Heart right ventricle (tissue), 16 donors: Measurements from ENCODE around the gene FAM234A. TPM values are rescaled to one million over a fixed set of nuclear protein-coding genes. Genes with fewer than 3 reads are reported as not detected.

Experiments
- ATAC-seq, 8 donors: fragments of 200-7000 bp; cut with Tn5 transposase; one replicate each; pipeline ENCODE4 v1.9.1; 2020; ENCODE audit warnings: mild to moderate bottlenecking in 8 of 8, moderate library complexity in 8 of 8, moderate number of reproducible peaks in 1 of 8
- DNase-seq, 2 donors: peaks; one replicate each; pipeline ENCODE4 v3.0.0-alpha.2; 2020
- H3K27ac ChIP-seq, 10 donors: fragments of 200-600 bp; sonication (generic) in 2 of 10; one replicate each; pipeline versions ENCODE4 v1.5.0 to v1.8.0; 2020 to 2022; ENCODE audit warnings: mild to moderate bottlenecking in 3 of 10
- H3K27me3 ChIP-seq, 7 donors: fragments of 200-600 bp; one replicate each; pipeline ENCODE4 v1.8.0; 2021 to 2022; ENCODE audit warnings: mild to moderate bottlenecking in 2 of 7
- H3K36me3 ChIP-seq, 9 donors: fragments of 200-600 bp; sonication (generic) in 1 of 9; one replicate each; pipeline versions ENCODE4 v1.5.0 to v1.8.0; 2020 to 2022; ENCODE audit warnings: mild to moderate bottlenecking in 2 of 9
- H3K4me1 ChIP-seq, 9 donors: fragments of 200-600 bp; sonication (generic) in 1 of 9; one replicate each; pipeline versions ENCODE4 v1.5.0 to v1.8.0; 2020 to 2022; ENCODE audit warnings: mild to moderate bottlenecking in 4 of 9
- H3K4me3 ChIP-seq, 10 donors: fragments of 200-600 bp; sonication (generic) in 2 of 10; one replicate each; pipeline versions ENCODE4 v1.5.0 to v1.8.0; 2020 to 2022; ENCODE audit warnings: mild to moderate bottlenecking in 7 of 10, moderate library complexity in 2 of 10
- H3K9me3 ChIP-seq, 11 donors: fragments of 200-600 bp in 10 of 11; sonication (generic) in 2 of 11; one replicate each; pipeline versions ENCODE4 v1.5.0 to v1.8.0; 2013 to 2022; ENCODE audit warnings: mild to moderate bottlenecking in 2 of 11, control low read depth in 1 of 11, moderate library complexity in 1 of 11
- whole genome bisulfite sequencing, 2 donors: extraction: QIAGEN DNeasy Blood & Tissue Kit; methylation state at CpG; one replicate each; pipeline ENCODE4 v1.1.7; 2013; ENCODE audit warnings: inconsistent platforms in 1 of 2; 5-methylcytosine and 5-hydroxymethylcytosine counted together
- intact Hi-C, 10 donors: fragments of 100-400 bp; cut with DNase I; formaldehyde crosslinking; loops; one replicate each; pipeline versions ENCODE4 v1.11.1 to v1.14.2; 2022
- polyA plus RNA-seq, 2 donors: library from polyadenylated mRNA; stranded (reverse); fragments of 200-250 nt; gene quantifications; one replicate each; pipeline ENCODE4 v1.2.3, GENCODE V29; 2013
- total RNA-seq, 10 donors: library from RNA; stranded (reverse); fragmentation: NEBNext Ultra II Directional in 3 of 10; extraction: Animal tissue kit (Norgen Biotek cat#: 25700) in 3 of 10; gene quantifications; one replicate each; pipeline versions ENCODE4 v1.2.1 to v1.2.4, GENCODE V29; 2021 to 2023
- TF ChIP-seq, protein P1 (sequence below), 9 donors: fragments of 200-600 bp; sonication (generic) in 2 of 9; IDR thresholded peaks; one replicate each; pipeline versions ENCODE4 v1.5.0 to v1.8.0; 2021 to 2022; ENCODE audit warnings: antibody characterized with exemption in 9 of 9, mild to moderate bottlenecking in 5 of 9, moderate library complexity in 1 of 9
- donor health status: Arrhythmogenic right ventricular cardiomyopathy.
- donor health status: ischemic (EF 13 %, LVEDD 7.1; RV severe dilation, severe dysfunction).
- donor health status: healthy with polysubstance abuse.
- donor health status: DM: no; HTN: yes; CAD: no.
- donor health status: DM: no; HTN: no; CAD: no.
- donor health status: ischemic (EF 25% LVEDD 6.9; RV normal size, moderate dysfunction).
- donor health status: ischemic (EF 25% LVEDD 5.7; RV mildly dilated, moderate dysfunction).
- donor health status: healthy.
- donor health status: DM: yes; HTN: yes; CAD: no.
- donor health status: Ischemic cardiomyopathy.
- donor health status: ischemic (EF 35%, LVEDD 5.7; RV mildly dilated, moderate dysfunction).
- donor health status: nonischemic (EF 11% LVEDD 7.7; RV severe dilation, severe dysfunction).
- donor health status: DM: yes; HTN: yes; CAD: no.
- donor health status: PGD.
- donor health status: ischemic (EF 29% LVEDD 5.4; RV normal size, mild dysfunction).
- donor health status: nonischemic (EF 23%, LVEDD 6.1; RV moderate dilation, normal function).

The FAM234A gene
- total and polyA plus RNA-seq, 12 donors = 70.5 to 200 (median 154) TPM

DNA sequence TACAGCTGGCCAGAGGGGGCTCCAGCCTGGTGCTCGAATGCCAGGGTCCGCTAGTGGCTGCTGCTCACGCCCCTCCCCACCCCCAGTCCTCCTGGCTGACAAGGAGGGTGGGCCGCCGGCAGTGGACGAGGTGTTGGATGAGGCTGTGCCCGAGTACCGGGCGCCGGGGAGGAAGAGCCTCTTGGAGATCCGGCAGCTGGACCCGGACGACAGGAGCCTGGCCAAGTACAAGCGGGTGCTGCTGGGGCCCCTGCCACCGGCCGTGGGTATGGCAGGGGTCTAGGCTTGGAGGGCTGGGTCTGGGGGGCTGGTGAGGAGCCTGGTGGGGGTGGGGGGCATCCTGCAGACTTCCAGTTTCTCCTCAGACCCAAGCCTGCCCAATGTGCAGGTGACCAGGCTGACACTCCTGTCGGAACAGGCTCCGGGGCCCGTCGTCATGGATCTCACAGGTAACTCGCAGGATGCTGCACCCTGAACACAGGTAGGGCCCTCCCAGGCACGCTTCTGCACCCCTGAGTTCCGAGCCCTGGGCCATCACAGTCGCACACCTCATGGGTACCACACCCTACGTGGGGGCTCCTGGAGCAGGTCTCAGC is 47.1 kb downstream of the FAM234A start:
- Histone ChIP-seq H3K36me3 (peaks cover 0 to 4% (median 0%) of the 10 kb centered on the region in 9 donors), H3K9me3 (no peaks in the 10 kb centered on the region), H3K4me3 (peak overlapping the region in 3 of 10 donors; percentile 3 to 53 (median 50)), H3K4me1 (peaks cover 0 to 20% (median 12%) of the 10 kb centered on the region in 9 donors), H3K27ac (no peak overlapping the region), H3K27me3 (peaks cover 0 to 41% (median 17%) of the 10 kb centered on the region in 7 donors)
- DNase-seq = no peak
- WGBS, 2 donors = 53 to 58% methylated on average over 22 to 25 of the region's 25 CpGs
- TF ChIP-seq, protein P1, sequence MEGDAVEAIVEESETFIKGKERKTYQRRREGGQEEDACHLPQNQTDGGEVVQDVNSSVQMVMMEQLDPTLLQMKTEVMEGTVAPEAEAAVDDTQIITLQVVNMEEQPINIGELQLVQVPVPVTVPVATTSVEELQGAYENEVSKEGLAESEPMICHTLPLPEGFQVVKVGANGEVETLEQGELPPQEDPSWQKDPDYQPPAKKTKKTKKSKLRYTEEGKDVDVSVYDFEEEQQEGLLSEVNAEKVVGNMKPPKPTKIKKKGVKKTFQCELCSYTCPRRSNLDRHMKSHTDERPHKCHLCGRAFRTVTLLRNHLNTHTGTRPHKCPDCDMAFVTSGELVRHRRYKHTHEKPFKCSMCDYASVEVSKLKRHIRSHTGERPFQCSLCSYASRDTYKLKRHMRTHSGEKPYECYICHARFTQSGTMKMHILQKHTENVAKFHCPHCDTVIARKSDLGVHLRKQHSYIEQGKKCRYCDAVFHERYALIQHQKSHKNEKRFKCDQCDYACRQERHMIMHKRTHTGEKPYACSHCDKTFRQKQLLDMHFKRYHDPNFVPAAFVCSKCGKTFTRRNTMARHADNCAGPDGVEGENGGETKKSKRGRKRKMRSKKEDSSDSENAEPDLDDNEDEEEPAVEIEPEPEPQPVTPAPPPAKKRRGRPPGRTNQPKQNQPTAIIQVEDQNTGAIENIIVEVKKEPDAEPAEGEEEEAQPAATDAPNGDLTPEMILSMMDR (IDR thresholded peaks at IDR 0.05) = no peak
- intact Hi-C loops = no loop called here
- no peak for ATAC-seq

GRCh38 chr16:282491-282890 is 47.9 kb downstream of the FAM234A start:
- ATAC-seq (no peak), DNase-seq (no peak)
- Histone ChIP-seq H3K36me3 (peaks cover 0 to 12% (median 0%) of the 10 kb centered on the region in 9 donors), H3K9me3 (no peaks in the 10 kb centered on the region), H3K27me3 (peaks cover 0 to 38% (median 17%) of the 10 kb centered on the region in 7 donors), H3K4me3 (no peak overlapping the region), H3K27ac (no peak overlapping the region), H3K4me1 (peaks cover 0 to 20% (median 12%) of the 10 kb centered on the region in 9 donors)
- intact Hi-C loops = no loop called here
- TF ChIP-seq, protein P1 (IDR thresholded peaks at IDR 0.05) = no peak
- 79 to 82% methylated on average over 19 to 22 of the region's 22 CpGs for WGBS, 2 donors

DNA sequence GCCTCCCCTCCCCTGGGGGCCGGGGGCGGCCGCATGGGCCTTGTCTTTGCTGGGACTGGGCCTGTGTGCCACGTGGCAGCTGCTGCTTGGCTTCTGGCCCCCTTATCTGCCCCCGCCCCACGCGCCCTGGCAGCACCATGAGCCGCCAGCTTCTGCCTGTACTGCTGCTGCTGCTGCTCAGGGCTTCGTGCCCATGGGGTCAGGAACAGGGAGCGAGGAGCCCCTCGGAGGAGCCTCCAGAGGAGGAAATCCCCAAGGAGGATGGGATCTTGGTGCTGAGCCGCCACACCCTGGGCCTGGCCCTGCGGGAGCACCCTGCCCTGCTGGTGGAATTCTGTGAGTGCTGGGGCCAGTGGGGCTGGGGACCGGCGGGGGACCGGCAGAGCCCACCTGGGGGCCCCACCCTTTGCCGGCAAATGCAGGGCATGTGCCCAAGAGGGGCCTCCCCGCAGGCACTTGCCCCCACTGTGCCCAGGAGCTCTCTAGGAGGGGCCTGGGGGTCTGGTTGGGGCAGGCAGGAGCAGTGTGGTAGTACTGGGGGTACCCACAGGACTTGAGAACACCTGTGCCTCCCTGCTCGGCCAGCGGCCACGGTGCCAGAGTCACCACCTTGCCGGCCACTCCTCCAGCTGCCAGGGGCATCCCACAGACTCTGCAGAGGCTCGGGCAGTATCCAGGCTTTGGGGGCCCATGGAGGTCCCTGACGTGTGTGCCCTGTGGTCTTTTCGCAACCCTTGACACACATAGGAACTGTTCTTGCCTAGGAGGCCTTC is 48.6 kb downstream of the FAM234A start, which contains the start of gene PDIA2:
PDIA2 (plus strand) TSS at position 132 of the 773 bp plus-strand sequence; CDS start at position 138, 6 bp downstream.
- ATAC-seq = peak in 5 of 8 donors; percentile 18 to 60 (median 33)

More for the DNA sequence above, 48.6 kb downstream of the FAM234A start, which contains the start of gene PDIA2:
- Histone ChIP-seq H3K27me3 (peaks cover 0 to 38% (median 17%) of the 10 kb centered on the region in 7 donors), H3K4me1 (peaks cover 0 to 20% (median 12%) of the 10 kb centered on the region in 9 donors), H3K27ac (no peak within 1 kb of the TSS), H3K9me3 (no peaks in the 10 kb centered on the region), H3K4me3 (no peak within 1 kb of the TSS), H3K36me3 (peaks cover 0 to 19% (median 2%) of the 10 kb centered on the region in 9 donors)
- no peak for DNase-seq
- TF ChIP-seq, protein P1 (IDR thresholded peaks at IDR 0.05) = no peak
- intact Hi-C loops = no loop called here
- WGBS, 2 donors = 72 to 74% methylated on average over 25 of the region's 25 CpGs
